B cell (primary cell): ENCODE results near the gene FAM124A. TPM values are rescaled to one million over a fixed set of nuclear protein-coding genes. Genes with fewer than 3 reads are reported as not detected.

Source experiments
- ATAC-seq: fragments of 200-7000 bp; cut with Tn5 transposase; one replicate; pipeline ENCODE4 v1.10.0; 2021; ENCODE audit warnings: low read depth, mild to moderate bottlenecking, moderate number of reproducible peaks, moderate library complexity
- CTCF ChIA-PET: fragments of 350-600 bp; sonication (Branson Sonifier 250); formaldehyde crosslinking; loops from one replicate; lab custom pipeline; 2021; ENCODE audit warnings: antibody characterized with exemption, inconsistent platforms; lab: Charles Lee
- POLR2A ChIA-PET: fragments of 350-600 bp; sonication (Branson Sonifier 250); formaldehyde crosslinking; loops from one replicate; lab custom pipeline; 2021; ENCODE audit warnings: antibody characterized with exemption; lab: Charles Lee
- DNase-seq: peaks from one replicate; pipeline ENCODE4 v3.0.0; 2013
- H2AFZ ChIP-seq: 2 replicates; pipeline ENCODE4 v1.6.1; 2012; ENCODE audit warnings: mild to moderate bottlenecking, low read depth, low read length; ENCODE audit not compliant: insufficient read depth, poor library complexity, severe bottlenecking
- H3K27ac ChIP-seq, 2 donors: 1 replicate in 1 of 2; 2 replicates in 1 of 2; pipeline ENCODE4 v1.5.1; 2012 to 2013; ENCODE audit warnings: low read length in 2 of 2, mild to moderate bottlenecking in 2 of 2, moderate library complexity in 1 of 2
- H3K27me3 ChIP-seq, 4 experiments: fragments of 200-600 bp in 1 of 4; sonication (generic) in 1 of 4; replicated peaks in 1 of 4; 1 replicate in 2 of 4; 2 replicates in 2 of 4; pipeline versions ENCODE4 v1.6.1 to v1.7.0; 2013 to 2016; ENCODE audit warnings: low read length in 3 of 4, mild to moderate bottlenecking in 2 of 4, mixed read lengths in 1 of 4, moderate library complexity in 1 of 4; ENCODE audit not compliant: insufficient read depth in 4 of 4, control insufficient read depth in 3 of 4; ENCODE audit errors: control extremely low read depth in 1 of 4
- H3K36me3 ChIP-seq, 2 experiments: replicated peaks in 1 of 2; 1 replicate in 1 of 2; 2 replicates in 1 of 2; pipeline versions ENCODE4 v1.6.1 to v1.7.1; 2013; ENCODE audit warnings: low read length in 1 of 2; ENCODE audit not compliant: insufficient read depth in 2 of 2, control insufficient read depth in 1 of 2; ENCODE audit errors: control extremely low read depth in 1 of 2, extremely low read depth in 1 of 2
- H3K4me1 ChIP-seq, 2 donors: fragments of 200-600 bp in 1 of 2; sonication (generic) in 1 of 2; 1 replicate in 1 of 2; 2 replicates in 1 of 2; pipeline versions ENCODE4 v1.5.1 to v1.6.1; 2013 to 2017; ENCODE audit warnings: low read length in 2 of 2; ENCODE audit not compliant: control insufficient read depth in 2 of 2, insufficient read depth in 2 of 2
- H3K4me2 ChIP-seq: replicated peaks from 2 replicates; pipeline ENCODE3; 2012; ENCODE audit warnings: mild to moderate bottlenecking, low read depth, low read length; ENCODE audit not compliant: poor library complexity, severe bottlenecking
- H3K4me3 ChIP-seq, 5 experiments: fragments of 200-600 bp in 1 of 5; sonication (generic) in 1 of 5; 1 replicate in 3 of 5; 2 replicates in 2 of 5; pipeline versions ENCODE4 v1.5.1 to v1.7.0; 2011 to 2016; ENCODE audit warnings: low read length in 4 of 5, mild to moderate bottlenecking in 4 of 5, low read depth in 2 of 5, control low read depth in 1 of 5, moderate library complexity in 1 of 5; ENCODE audit not compliant: insufficient read depth in 1 of 5; ENCODE audit errors: control extremely low read depth in 1 of 5, extremely low read depth in 1 of 5
- H3K79me2 ChIP-seq: fragments of 200-600 bp; sonication (generic); one replicate; pipeline ENCODE4 v1.6.0; 2016; ENCODE audit warnings: low read length; ENCODE audit not compliant: control insufficient read depth, insufficient read depth
- H3K9ac ChIP-seq: fragments of 200-600 bp; sonication (generic); 2 replicates; pipeline ENCODE4 v1.6.1; 2017; ENCODE audit warnings: mild to moderate bottlenecking, low read length, moderate library complexity
- H3K9me3 ChIP-seq, 3 donors: one replicate each; pipeline versions ENCODE4 v1.6.1 to v1.7.1; 2013; ENCODE audit warnings: low read length in 2 of 3; ENCODE audit not compliant: control insufficient read depth in 2 of 3, insufficient read depth in 1 of 3; ENCODE audit errors: control extremely low read depth in 1 of 3
- H4K20me1 ChIP-seq: 2 replicates; pipeline ENCODE4 v1.6.0; 2012; ENCODE audit warnings: mild to moderate bottlenecking, low read length; ENCODE audit not compliant: insufficient read depth, control insufficient read depth, poor library complexity, severe bottlenecking
- H3K27ac Mint-ChIP-seq: one replicate; pipeline ENCODE4 v1.8.0; 2021; ENCODE audit warnings: mixed read lengths
- H3K27me3 Mint-ChIP-seq: one replicate; pipeline ENCODE4 v1.8.0; 2021; ENCODE audit warnings: mixed read lengths
- H3K4me1 Mint-ChIP-seq: one replicate; pipeline ENCODE4 v1.8.0; 2021; ENCODE audit warnings: mixed read lengths
- H3K4me3 Mint-ChIP-seq: one replicate; pipeline ENCODE4 v1.8.0; 2021; ENCODE audit warnings: mixed read lengths
- H3K9me3 Mint-ChIP-seq: one replicate; pipeline ENCODE4 v1.8.0; 2022; ENCODE audit warnings: mixed read lengths; ENCODE audit not compliant: insufficient read depth
- EZH2 ChIP-seq: IDR thresholded peaks from 2 replicates; pipeline ENCODE4 v1.6.1; 2012; ENCODE audit warnings: borderline replicate concordance, low read depth, mild to moderate bottlenecking, moderate library complexity, low read length; ENCODE audit not compliant: insufficient read depth, poor library complexity, severe bottlenecking
- WGBS: methylation state at CpG from one replicate; pipeline ENCODE4 v1.1.5; 2013; ENCODE audit warnings: missing lambda C conversion rate; ENCODE audit not compliant: insufficient coverage; 5-methylcytosine and 5-hydroxymethylcytosine counted together
- intact Hi-C: fragments of 100-400 bp; cut with micrococcal nuclease; formaldehyde crosslinking; loops from one replicate; pipeline ENCODE4 v1.10.0; 2022
- polyA plus RNA-seq: library from polyadenylated mRNA; depleted of rRNA; stranded (reverse); fragments of >200 nt; gene quantifications from 2 replicates; pipeline ENCODE4 v1.2.3, GENCODE V29; 2012
- total RNA-seq, 2 donors: library from RNA; stranded (reverse); fragments of 120-200 nt in 1 of 2; gene quantifications; 1 replicate in 1 of 2; 2 replicates in 1 of 2; pipeline versions ENCODE4 v1.2.3 to v1.2.4, GENCODE V29; 2013 to 2022
- TF ChIP-seq, protein P1 (sequence below): fragments of 200-600 bp; IDR thresholded peaks from one replicate; pipeline ENCODE4 v1.8.0; 2022; ENCODE audit warnings: antibody characterized with exemption, mild to moderate bottlenecking

Gene FAM124A
- total and polyA plus RNA-seq, 2 donors (not counting 1 experiment from before 2014, with no cell fraction given), result 0.09 to 0.39 TPM

DNA sequence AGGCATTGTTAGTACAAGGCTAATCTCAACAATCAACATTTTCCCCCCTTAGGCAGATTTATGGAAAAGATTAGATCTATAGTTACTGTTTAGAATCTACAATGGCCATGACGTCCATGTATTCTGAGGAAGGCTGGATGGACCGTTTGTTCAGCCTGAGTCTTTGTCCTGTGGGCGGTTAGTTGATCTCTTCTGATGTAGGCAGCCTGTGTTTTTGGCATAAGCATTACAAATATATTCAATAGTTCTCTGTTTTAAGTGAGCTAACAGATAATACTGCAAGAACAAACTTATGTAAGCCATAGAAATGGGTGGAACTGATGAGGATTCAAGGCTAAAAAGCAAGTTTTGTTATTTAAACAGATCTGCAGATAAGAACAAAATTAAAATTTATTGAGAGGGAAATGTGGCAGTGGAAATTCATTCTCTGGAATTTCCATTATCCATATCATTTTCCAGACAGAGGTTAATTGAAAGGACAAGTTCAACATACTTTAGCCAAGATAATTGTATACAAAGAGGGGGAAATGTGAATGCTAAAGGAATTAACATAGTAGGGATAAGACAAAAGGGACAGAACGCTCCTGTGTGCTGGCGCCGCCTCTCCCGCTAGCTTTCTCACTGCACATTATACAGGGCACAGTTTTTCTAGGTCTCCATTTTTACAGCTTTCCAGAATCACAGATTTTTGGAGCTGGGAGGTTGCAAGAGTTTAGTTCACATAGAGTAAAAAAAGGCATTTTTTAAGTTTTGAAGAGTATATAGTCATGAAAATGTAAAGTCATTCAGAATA lies 48.6 kb downstream of the FAM124A start:
- H3K36me3 ChIP-seq, result no peaks in the 10 kb centered on the region
- WGBS, result no CpG with 5 or more reads among the region's 7 CpGs
- peaks cover 0 to 2% (median 0%) of the 10 kb centered on the region in 4 experiments for H3K27me3 ChIP-seq
- H2AFZ ChIP-seq, result no peak overlapping the region
- no peaks in the 10 kb centered on the region for H4K20me1 ChIP-seq
- no peaks in the 10 kb centered on the region for H3K4me1 ChIP-seq
- Mint-ChIP-seq H3K4me1 (no peaks in the 10 kb centered on the region), H3K9me3 (no peaks in the 10 kb centered on the region), H3K27ac (no peak overlapping the region), H3K4me3 (no peak overlapping the region), H3K27me3 (peaks cover 7% of the 10 kb centered on the region)
- H3K4me2 ChIP-seq, result no peak overlapping the region
- intact Hi-C loops, result no loop called here
- H3K9ac ChIP-seq, result no peak overlapping the region
- H3K27ac ChIP-seq, result no peak overlapping the region
- H3K79me2 ChIP-seq, result no peaks in the 10 kb centered on the region
- CTCF ChIA-PET, result no interaction called here
- no peaks in the 10 kb centered on the region for H3K9me3 ChIP-seq
- no peak for ATAC-seq
- POLR2A ChIA-PET, result no interaction called here
- no peak overlapping the region for H3K4me3 ChIP-seq
- no peak for DNase-seq
- TF ChIP-seq, protein P1, sequence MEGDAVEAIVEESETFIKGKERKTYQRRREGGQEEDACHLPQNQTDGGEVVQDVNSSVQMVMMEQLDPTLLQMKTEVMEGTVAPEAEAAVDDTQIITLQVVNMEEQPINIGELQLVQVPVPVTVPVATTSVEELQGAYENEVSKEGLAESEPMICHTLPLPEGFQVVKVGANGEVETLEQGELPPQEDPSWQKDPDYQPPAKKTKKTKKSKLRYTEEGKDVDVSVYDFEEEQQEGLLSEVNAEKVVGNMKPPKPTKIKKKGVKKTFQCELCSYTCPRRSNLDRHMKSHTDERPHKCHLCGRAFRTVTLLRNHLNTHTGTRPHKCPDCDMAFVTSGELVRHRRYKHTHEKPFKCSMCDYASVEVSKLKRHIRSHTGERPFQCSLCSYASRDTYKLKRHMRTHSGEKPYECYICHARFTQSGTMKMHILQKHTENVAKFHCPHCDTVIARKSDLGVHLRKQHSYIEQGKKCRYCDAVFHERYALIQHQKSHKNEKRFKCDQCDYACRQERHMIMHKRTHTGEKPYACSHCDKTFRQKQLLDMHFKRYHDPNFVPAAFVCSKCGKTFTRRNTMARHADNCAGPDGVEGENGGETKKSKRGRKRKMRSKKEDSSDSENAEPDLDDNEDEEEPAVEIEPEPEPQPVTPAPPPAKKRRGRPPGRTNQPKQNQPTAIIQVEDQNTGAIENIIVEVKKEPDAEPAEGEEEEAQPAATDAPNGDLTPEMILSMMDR, result no peak
- TF ChIP-seq EZH2, result no peak

DNA sequence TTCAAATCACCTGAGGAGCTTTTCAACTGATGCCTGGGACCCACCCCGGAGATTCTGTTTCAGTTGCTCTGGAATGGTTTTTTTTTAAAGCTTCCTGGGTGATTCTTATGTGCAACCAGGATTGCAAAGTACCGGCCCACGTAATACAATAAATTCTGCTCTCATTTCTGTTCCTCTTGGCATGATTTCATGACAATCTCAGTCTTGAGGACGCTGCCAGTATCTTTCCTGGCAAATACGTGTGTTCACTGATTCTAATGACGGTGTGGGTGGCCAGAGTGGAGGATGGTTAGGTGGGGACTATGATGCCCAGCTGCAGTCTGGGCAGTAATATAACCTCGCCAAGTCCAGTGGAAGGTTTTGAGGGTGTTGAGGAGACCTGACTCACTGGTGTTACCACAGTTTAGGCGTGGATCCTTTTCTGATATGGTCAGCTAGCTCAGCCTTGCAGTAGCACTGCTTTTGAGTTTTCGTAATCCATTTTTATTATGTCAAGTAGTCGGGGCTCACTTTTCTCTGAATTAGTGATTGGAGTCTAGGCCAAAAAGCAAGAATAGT lies 49.4 kb downstream of the FAM124A start:
- no peaks in the 10 kb centered on the region for H3K9me3 Mint-ChIP-seq
- intact Hi-C loops, result no loop called here
- no peak overlapping the region for H3K4me3 Mint-ChIP-seq
- Histone ChIP-seq H3K9ac (no peak overlapping the region), H3K27me3 (peaks cover 0 to 2% (median 0%) of the 10 kb centered on the region in 4 experiments), H3K27ac (no peak overlapping the region), H3K4me1 (no peaks in the 10 kb centered on the region), H3K4me2 (no peak overlapping the region), H4K20me1 (no peaks in the 10 kb centered on the region), H3K4me3 (no peak overlapping the region), H2AFZ (no peak overlapping the region), H3K36me3 (no peaks in the 10 kb centered on the region), H3K79me2 (no peaks in the 10 kb centered on the region), H3K9me3 (no peaks in the 10 kb centered on the region)
- CTCF ChIA-PET, result no interaction called here
- H3K27ac Mint-ChIP-seq, result no peak overlapping the region
- H3K4me1 Mint-ChIP-seq, result no peaks in the 10 kb centered on the region
- WGBS, result 88% methylated on average over 6 of the region's 10 CpGs
- H3K27me3 Mint-ChIP-seq, result peaks cover 10% of the 10 kb centered on the region
- TF ChIP-seq, protein P1, result no peak
- no peak for TF ChIP-seq EZH2
- POLR2A ChIA-PET, result no interaction called here
- DNase-seq, result no peak
- ATAC-seq, result no peak
